HG02938 (cell line): Measurements from ENCODE around the gene RFC1.
"Not testable (repeated sequence)": the region's sequence is repeated elsewhere in the genome, so short reads cannot be mapped to it uniquely, and the experiment has no call there.

Experiments used
- ATAC-seq: cut with Tn5 transposase; IDR thresholded peaks from one replicate; pipeline ENCODE4 v1.9.1; 2021; ENCODE audit warnings: mild to moderate bottlenecking, moderate library complexity; ENCODE audit not compliant: unreplicated experiment

The RFC1 gene

DNA sequence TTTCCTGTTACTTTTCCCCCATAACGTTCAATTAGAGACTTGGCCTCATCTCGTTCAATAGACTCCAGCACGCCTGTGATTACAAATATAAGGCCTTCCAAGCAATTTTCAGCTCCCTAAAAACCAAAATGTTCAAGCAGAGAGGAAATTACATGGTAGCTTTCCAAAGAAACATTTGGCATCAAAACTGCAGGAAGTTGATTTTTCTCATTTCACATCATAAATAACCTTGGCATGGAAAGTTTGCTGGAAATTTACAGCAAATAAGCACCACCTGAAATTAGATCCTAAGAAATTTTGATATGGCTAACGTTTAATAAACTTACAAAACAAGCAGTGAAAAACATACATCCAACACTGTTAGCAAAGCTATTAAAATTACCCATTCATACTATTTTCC, 53.3 kb downstream of the RFC1 start:
- ATAC-seq: no peak

DNA sequence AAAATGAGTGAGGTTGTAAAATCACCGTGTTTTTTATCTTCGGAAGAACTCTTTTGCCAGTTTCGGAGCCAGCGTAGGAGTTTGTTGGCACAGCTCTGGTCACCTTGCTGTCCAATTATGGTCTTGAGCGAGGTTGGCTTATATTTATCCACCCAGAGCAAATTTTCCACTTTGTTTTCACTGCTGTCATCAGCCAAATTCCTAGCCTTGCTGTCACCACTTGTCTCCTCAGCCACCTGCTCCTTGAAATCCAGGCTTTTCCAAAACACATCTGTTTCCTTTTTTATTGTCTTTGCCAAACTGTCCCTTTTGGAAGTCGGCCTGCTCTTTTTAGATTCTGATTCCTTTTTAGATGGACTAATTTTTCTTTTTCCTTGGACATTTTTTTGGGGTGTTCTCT, 57.6 kb downstream of the RFC1 start:
- no peak for ATAC-seq

GRCh38 chr4:39305912-39306677, 60.1 kb downstream of the RFC1 start:
- ATAC-seq: no peak

DNA sequence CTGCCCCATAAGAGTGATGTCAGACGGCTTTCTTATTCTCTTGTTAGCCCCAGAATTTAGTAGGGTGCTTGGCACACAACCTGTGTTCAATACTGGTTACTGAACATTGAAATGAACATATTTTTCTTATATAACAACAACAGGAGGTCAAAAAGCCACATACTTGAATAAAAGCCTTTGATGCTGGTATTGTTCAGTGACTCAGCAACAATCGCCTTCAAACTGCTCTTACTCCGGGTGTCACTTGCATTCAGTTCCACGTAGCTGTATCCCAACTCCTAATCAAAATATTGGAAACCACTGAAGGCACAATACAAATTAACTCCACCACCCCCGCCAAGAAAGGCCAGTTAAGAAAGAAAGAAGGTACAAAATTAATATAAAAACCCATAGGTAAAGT, 61.5 kb downstream of the RFC1 start:
- no peak for ATAC-seq

- ATAC-seq: no peak
Observed at GRCh38 chr4:39303871-39304270, 62.3 kb downstream of the RFC1 start.

DNA sequence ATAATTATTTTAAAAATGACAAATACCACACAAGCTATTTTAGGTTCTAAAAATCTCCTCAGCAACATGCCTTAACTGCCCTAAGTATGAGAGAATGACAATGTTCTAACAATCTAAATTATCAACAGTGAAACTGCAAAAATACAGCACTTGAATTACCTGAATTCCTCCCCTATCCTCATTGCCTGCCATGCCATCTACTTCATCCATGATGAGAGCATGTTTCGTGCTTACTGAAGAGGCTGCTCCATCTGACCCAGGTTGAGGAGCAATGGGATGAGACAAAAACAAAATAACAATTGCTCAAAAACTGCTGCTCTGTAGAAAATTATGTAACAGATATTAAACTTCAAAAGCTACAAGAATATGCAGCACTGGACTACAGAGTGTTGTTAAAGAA, 63.3 kb downstream of the RFC1 start:
- ATAC-seq: no peak

- ATAC-seq: no peak
Observed at GRCh38 chr4:39295784-39296183, 70.4 kb downstream of the RFC1 start.

DNA sequence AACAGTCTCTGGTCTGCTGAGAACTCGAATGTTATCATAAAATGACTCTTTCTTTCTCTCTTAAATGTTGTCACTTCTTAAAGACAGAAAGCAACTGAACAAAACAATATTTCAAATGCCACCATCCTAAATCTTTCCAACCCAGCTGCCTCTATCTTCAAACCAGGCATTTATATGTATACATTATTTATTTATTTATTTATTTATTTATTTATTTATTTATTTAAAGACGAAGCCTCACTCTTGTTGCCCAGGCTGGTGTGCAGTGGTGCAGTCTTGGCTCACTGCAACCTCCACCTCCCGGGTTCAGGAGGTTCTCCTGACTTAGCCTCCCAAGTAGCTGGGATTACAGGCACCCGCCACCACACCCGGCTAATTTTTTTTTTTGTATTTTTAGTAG, 73.7 kb downstream of the RFC1 start:
- ATAC-seq: not testable (repeated sequence)

GRCh38 chr4:39291686-39292085, 74.5 kb downstream of the RFC1 start:
- no peak for ATAC-seq

- ATAC-seq: no peak
Observed at GRCh38 chr4:39287223-39287622, 78.9 kb downstream of the RFC1 start.

- no peak for ATAC-seq
Observed at GRCh38 chr4:39286263-39286662, 79.9 kb downstream of the RFC1 start.

DNA sequence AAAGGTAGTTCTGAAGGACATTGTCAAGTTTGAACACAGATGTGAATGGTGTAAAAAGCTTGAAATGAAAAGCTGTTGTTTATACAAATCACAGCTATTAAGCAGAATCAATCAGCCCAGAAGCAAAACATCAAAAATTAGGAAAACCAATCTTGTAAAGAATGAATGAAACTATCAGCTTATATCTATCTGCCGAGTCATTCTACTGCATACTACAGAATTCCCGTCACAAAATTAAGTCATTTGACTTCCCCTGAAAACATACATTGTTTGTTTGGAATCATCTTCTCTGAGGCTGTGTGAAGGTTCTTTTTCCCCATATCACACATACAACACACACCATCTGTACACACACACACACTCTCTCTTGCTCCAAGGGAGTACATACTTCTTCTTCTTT, 80.3 kb downstream of the RFC1 start:
- no peak for ATAC-seq

GRCh38 chr4:39285111-39285795, 80.9 kb downstream of the RFC1 start:
- no peak for ATAC-seq

DNA sequence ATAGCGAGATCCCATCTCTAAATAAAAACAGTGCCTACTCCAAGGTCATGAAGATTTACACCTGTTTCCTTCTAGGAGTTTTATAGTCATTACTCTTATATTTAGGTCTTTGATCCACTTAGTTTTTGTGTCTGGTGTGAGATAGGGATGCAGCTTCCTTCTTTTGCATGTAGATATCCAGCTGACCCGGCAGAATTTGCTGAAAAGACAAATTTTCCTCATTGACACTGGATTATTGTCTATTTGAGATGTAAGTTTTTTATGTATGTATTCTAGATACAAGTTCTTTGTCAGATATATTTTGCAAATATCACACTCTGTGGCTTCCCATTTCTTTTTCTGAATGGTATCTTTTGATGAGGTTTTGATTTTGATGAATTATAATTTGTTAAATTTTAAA, 85.4 kb downstream of the RFC1 start:
- ATAC-seq: no peak

- ATAC-seq: no peak
Observed at GRCh38 chr4:39279416-39279815, 86.7 kb downstream of the RFC1 start.

DNA sequence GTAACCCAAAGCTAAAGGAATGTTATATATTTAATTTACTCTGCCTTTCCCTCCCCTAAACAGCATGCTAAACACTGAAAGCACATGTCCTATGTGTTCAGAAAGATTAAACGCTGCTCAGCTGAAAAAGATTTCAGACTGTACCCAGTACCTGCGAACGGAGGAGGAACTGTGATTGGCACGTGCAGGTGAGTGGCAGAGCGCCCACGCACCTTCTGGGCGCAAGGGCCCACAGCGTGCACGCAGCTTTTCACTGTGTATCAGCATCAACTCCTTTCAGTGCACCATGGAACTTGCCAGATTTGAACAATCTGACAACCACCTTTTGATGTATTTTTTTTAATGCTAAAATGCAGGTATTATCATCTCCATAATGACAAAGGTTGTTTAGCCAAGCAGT, 87.7 kb downstream of the RFC1 start:
- ATAC-seq: no peak

- not testable (repeated sequence) for ATAC-seq
Observed at GRCh38 chr4:39277661-39278060, 88.5 kb downstream of the RFC1 start.

DNA sequence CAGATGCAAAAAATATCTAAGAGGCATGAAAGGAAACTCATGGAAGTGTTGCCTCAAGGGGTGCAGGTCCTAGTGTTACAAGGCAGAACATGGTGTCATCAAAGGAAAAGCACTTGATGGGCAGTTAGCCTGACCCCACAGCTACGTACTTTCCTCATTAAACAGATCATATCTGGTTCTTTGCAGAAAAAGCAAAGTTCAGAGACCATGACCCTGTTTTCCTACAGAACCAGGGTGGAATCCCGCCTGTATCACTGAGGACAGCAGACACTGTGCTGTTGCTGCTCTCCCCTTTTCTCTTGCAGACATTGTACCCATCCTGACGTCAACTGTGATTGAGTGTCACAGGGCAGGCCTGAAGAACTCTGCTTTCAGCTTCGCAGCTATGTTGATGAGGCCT, 91.7 kb downstream of the RFC1 start:
- no peak for ATAC-seq

DNA sequence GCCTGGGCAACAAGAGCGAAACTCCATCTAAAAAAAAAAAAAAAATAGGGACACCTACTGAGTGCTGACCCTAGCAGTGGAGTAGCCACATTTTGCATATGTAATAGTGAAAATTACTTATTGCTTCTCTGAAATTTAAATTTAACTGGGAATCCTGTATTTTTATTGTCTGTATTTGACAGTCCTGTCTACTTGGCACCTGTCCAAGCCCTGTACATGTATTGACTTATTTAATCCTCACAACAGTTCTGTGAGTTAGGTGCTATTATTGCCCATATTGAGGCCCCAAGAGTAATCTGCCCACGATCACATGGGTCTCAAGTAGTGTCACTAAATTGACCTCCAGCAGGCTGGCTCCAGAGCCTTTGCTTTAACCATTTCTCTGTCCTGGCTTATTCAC, 102.3 kb downstream of the RFC1 start:
- no peak for ATAC-seq

- no peak for ATAC-seq
Observed at GRCh38 chr4:39259571-39260330, 106.4 kb downstream of the RFC1 start.

DNA sequence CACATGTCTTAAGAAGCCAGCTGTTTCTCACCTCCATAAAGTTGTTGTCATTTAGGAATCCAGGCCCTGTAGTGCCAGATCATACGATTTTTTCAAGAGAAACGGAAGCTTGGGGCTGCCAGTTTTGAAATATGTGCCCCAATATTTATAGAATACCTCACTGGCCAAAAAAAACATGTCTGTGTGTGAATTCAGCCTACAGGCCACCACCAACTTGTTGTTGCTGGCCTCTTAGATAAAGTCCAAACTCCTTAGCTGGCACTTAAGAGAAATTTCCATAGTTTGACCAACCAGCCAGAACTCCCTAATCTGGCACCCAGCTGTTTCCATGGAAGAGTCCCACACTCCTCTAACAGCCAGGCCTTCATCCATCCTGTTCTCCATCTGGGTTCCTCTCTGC, 109.7 kb downstream of the RFC1 start:
- ATAC-seq: no peak

- no peak for ATAC-seq
Observed at GRCh38 chr4:39255871-39256270, 110.3 kb downstream of the RFC1 start.
